Nephron progenitor cell (in vitro differentiated cells): Measurements from ENCODE around the gene BEX2.

Experiments
- DNase-seq: peaks from one replicate; pipeline ENCODE4 v3.0.0; 2021
- H3K27ac Mint-ChIP-seq: 2 replicates; pipeline ENCODE4 v1.8.0; 2021; ENCODE audit warnings: mild to moderate bottlenecking, moderate library complexity, mixed read lengths
- H3K27me3 Mint-ChIP-seq: 2 replicates; pipeline ENCODE4 v1.8.0; 2021; ENCODE audit warnings: mild to moderate bottlenecking, low read depth, mixed read lengths; ENCODE audit not compliant: poor library complexity
- H3K36me3 Mint-ChIP-seq: 2 replicates; pipeline ENCODE4 v1.8.0; 2021; ENCODE audit warnings: low read depth, mixed read lengths
- H3K4me1 Mint-ChIP-seq: 2 replicates; pipeline ENCODE4 v1.8.0; 2021; ENCODE audit warnings: mixed read lengths
- H3K4me3 Mint-ChIP-seq: 2 replicates; pipeline ENCODE4 v1.8.0; 2021; ENCODE audit warnings: mild to moderate bottlenecking, moderate library complexity, mixed read lengths
- H3K9me3 Mint-ChIP-seq: 2 replicates; pipeline ENCODE4 v1.8.0; 2021; ENCODE audit warnings: mild to moderate bottlenecking, moderate library complexity, mixed read lengths
- CTCF ChIP-seq: fragments of 200-600 bp; sonication (generic); IDR thresholded peaks from 2 replicates; pipeline ENCODE4 v1.5.0; 2021; ENCODE audit warnings: antibody characterized with exemption

The BEX2 gene

GRCh38 chrX:103276581-103277002 is 34.2 kb downstream of the BEX2 start, which contains the start of gene TCEAL5:
TCEAL5 (minus strand) TSS chrX:103276750; CDS start chrX:103274563, 2,187 bp downstream.
- Mint-ChIP-seq H3K9me3 (peaks cover 42% of the 10 kb centered on the region), H3K27me3 (peaks cover 22% of the 10 kb centered on the region), H3K4me3 (peak within 1 kb of the TSS; percentile 71), H3K4me1 (peaks cover 19% of the 10 kb centered on the region), H3K27ac (no peak within 1 kb of the TSS), H3K36me3 (peaks cover 5% of the 10 kb centered on the region)
- no peak for TF ChIP-seq CTCF
- DNase-seq = no peak

- no peak overlapping the region for H3K27ac Mint-ChIP-seq
- no peak for DNase-seq
- TF ChIP-seq CTCF = no peak
- peaks cover 38% of the 10 kb centered on the region for H3K9me3 Mint-ChIP-seq
- H3K4me1 Mint-ChIP-seq = peaks cover 19% of the 10 kb centered on the region
- H3K4me3 Mint-ChIP-seq = peak overlapping the region; percentile 71
- H3K27me3 Mint-ChIP-seq = peaks cover 22% of the 10 kb centered on the region
- H3K36me3 Mint-ChIP-seq = peaks cover 5% of the 10 kb centered on the region
Measured at GRCh38 chrX:103275947-103276567, 34.7 kb downstream of the BEX2 start.

GRCh38 chrX:103274284-103274683 is 36.5 kb downstream of the BEX2 start:
- Mint-ChIP-seq H3K9me3 (peaks cover 30% of the 10 kb centered on the region), H3K4me1 (peaks cover 19% of the 10 kb centered on the region), H3K36me3 (peaks cover 5% of the 10 kb centered on the region), H3K4me3 (no peak overlapping the region), H3K27ac (no peak overlapping the region), H3K27me3 (peaks cover 22% of the 10 kb centered on the region)
- no peak for TF ChIP-seq CTCF
- no peak for DNase-seq
